ENCODE data around the gene EEF1AKMT4. TPM values are rescaled to one million over a fixed set of nuclear protein-coding genes. Genes with fewer than 3 reads are reported as not detected.

The EEF1AKMT4 gene
- total RNA-seq, 1 experiment from 2014 or later = 10.7 TPM

DNA sequence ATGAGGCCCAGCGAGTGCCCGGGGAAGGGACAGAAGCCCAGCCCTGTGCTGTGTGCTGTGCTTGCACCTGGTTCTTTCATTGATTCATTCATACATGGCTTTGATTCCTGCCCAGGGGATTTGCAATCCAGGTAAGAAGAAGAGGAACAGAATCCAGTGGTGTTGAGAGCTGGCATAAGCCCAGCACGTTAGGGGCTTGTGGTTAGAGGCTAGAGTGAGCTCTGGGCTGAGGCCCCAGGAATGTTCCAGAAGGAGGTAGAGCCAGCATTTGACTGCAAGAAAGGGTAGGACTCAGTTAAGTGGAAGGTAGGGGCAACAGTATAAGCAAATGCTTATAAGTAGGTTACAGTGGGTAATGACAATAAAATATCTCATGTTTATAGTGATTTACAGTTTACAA lies 17.8 kb upstream of the EEF1AKMT4 start:
- ChIA-PET CTCF (no interaction called here), POLR2A (no interaction called here)
- DNase-seq (ENCODE audit: low read depth, low spot score) (no peak), ATAC-seq (no peak)
- H3K36me3 ChIP-seq (ENCODE audit: control insufficient read depth, insufficient read depth, low read length) = peaks cover 2% of the 10 kb centered on the region; the same call in 1 of the 2 replicates
- no TSS peak for BruUV-seq (replicated peaks)
- H3K4me3 ChIP-seq (ENCODE audit: low read depth in 2 of 2, low read length in 2 of 2) = no peak overlapping the region
- H3K27ac ChIP-seq (ENCODE audit: low read length) = no peak overlapping the region
- in situ Hi-C loops (cut with HindIII; ENCODE audit: low pct_unique_long_range_greater_than_20kb, low sequenced_read_pairs) (no loop called here), intact Hi-C loops (cut with micrococcal nuclease; ENCODE audit: unreplicated experiment) (no loop called here)
- H3K9me3 ChIP-seq (ENCODE audit: control insufficient read depth, insufficient read depth, low read depth, low read length) = no peaks in the 10 kb centered on the region
- H3K27me3 ChIP-seq (ENCODE audit: control insufficient read depth, insufficient read depth, low read length) = peaks cover 14% of the 10 kb centered on the region; the same call in 1 of the 2 replicates
- no peaks in the 10 kb centered on the region; the same call in 1 of the 2 replicates for H3K4me1 ChIP-seq (ENCODE audit: control insufficient read depth, insufficient read depth, low read length)
- no peak for TF ChIP-seq POLR2AphosphoS5 (IDR thresholded peaks at IDR 0.05; ENCODE audit: low read depth, low read length)
- TF ChIP-seq, protein P1, sequence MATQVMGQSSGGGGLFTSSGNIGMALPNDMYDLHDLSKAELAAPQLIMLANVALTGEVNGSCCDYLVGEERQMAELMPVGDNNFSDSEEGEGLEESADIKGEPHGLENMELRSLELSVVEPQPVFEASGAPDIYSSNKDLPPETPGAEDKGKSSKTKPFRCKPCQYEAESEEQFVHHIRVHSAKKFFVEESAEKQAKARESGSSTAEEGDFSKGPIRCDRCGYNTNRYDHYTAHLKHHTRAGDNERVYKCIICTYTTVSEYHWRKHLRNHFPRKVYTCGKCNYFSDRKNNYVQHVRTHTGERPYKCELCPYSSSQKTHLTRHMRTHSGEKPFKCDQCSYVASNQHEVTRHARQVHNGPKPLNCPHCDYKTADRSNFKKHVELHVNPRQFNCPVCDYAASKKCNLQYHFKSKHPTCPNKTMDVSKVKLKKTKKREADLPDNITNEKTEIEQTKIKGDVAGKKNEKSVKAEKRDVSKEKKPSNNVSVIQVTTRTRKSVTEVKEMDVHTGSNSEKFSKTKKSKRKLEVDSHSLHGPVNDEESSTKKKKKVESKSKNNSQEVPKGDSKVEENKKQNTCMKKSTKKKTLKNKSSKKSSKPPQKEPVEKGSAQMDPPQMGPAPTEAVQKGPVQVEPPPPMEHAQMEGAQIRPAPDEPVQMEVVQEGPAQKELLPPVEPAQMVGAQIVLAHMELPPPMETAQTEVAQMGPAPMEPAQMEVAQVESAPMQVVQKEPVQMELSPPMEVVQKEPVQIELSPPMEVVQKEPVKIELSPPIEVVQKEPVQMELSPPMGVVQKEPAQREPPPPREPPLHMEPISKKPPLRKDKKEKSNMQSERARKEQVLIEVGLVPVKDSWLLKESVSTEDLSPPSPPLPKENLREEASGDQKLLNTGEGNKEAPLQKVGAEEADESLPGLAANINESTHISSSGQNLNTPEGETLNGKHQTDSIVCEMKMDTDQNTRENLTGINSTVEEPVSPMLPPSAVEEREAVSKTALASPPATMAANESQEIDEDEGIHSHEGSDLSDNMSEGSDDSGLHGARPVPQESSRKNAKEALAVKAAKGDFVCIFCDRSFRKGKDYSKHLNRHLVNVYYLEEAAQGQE (IDR thresholded peaks at IDR 0.05; ENCODE audit: insufficient read depth in 1 of 2, low read depth in 2 of 2, low read length in 1 of 2) = no peak
- no peak for TF ChIP-seq SIN3A (IDR thresholded peaks at IDR 0.05; ENCODE audit: borderline replicate concordance, insufficient read depth, low read depth, low read length)
- TF ChIP-seq, protein P2, sequence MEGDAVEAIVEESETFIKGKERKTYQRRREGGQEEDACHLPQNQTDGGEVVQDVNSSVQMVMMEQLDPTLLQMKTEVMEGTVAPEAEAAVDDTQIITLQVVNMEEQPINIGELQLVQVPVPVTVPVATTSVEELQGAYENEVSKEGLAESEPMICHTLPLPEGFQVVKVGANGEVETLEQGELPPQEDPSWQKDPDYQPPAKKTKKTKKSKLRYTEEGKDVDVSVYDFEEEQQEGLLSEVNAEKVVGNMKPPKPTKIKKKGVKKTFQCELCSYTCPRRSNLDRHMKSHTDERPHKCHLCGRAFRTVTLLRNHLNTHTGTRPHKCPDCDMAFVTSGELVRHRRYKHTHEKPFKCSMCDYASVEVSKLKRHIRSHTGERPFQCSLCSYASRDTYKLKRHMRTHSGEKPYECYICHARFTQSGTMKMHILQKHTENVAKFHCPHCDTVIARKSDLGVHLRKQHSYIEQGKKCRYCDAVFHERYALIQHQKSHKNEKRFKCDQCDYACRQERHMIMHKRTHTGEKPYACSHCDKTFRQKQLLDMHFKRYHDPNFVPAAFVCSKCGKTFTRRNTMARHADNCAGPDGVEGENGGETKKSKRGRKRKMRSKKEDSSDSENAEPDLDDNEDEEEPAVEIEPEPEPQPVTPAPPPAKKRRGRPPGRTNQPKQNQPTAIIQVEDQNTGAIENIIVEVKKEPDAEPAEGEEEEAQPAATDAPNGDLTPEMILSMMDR (IDR thresholded peaks at IDR 0.05) = no peak
- no peak for TF ChIP-seq TCF7L2 (IDR thresholded peaks at IDR 0.05; ENCODE audit: low read depth, low read length)

DNA sequence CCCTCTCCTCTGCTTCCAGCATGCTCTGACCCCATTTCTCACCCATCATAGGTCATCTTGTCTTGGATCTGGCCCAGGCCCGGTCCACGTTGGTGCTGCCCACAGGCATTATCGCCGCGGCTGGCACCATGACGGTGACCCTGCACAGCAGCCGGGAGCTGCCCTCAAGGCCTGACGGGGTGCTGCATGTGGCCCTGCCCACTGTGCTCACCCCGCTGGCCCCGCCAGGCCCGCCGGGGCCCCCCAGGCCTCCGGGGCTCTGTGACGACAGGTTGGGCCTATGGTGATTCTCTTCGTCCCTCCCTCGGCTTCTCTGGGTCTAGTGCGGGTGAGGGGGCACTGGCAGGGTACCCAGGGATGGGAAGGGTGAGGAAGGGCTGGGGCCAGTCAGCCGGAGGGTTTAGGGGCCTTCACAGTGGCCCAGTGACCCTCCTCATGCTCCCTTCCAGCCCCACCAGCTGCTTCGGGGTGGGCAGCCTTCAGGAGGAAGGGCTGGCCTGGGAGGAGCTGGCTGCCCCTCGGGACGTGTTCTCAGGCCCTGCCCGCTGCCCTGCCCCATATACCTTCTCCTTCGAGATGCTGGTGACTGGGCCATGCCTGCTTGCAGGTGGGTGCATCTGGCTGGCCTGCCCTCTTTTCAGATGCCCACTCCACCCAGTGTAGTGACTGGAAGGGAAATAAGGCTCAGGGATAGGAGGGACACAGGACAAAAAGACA lies 16.2 kb upstream of the EEF1AKMT4 start:
- ChIA-PET POLR2A (no interaction called here), CTCF (interaction anchor here (0.6 kb wide), 1 partner anchor 152 kb away, joined by 13 read pairs; no protein-coding TSS in a partner anchor)
- intact Hi-C loops (cut with micrococcal nuclease; ENCODE audit: unreplicated experiment) = no loop called here
- Histone ChIP-seq H3K36me3 (ENCODE audit: control insufficient read depth, insufficient read depth, low read length) (peaks cover 2% of the 10 kb centered on the region; the same call in 1 of the 2 replicates), H3K4me3 (ENCODE audit: low read depth in 2 of 2, low read length in 2 of 2) (no peak overlapping the region), H3K27ac (ENCODE audit: low read length) (no peak overlapping the region), H3K27me3 (ENCODE audit: control insufficient read depth, insufficient read depth, low read length) (peaks cover 12% of the 10 kb centered on the region; the same call in 1 of the 2 replicates), H3K4me1 (ENCODE audit: control insufficient read depth, insufficient read depth, low read length) (no peaks in the 10 kb centered on the region; the same call in 1 of the 2 replicates), H3K9me3 (ENCODE audit: control insufficient read depth, insufficient read depth, low read depth, low read length) (no peaks in the 10 kb centered on the region)
- ATAC-seq = no peak
- no TSS peak for BruUV-seq (replicated peaks)
- DNase-seq (ENCODE audit: low read depth, low spot score) = no peak
- in situ Hi-C loops (cut with HindIII; ENCODE audit: low pct_unique_long_range_greater_than_20kb, low sequenced_read_pairs) = no loop called here
- TF ChIP-seq, protein P2 (IDR thresholded peaks at IDR 0.05) = no peak
- TF ChIP-seq SIN3A (IDR thresholded peaks at IDR 0.05; ENCODE audit: borderline replicate concordance, insufficient read depth, low read depth, low read length) (no peak), TCF7L2 (IDR thresholded peaks at IDR 0.05; ENCODE audit: low read depth, low read length) (no peak), POLR2AphosphoS5 (IDR thresholded peaks at IDR 0.05; ENCODE audit: low read depth, low read length) (no peak)
- TF ChIP-seq, protein P1 (IDR thresholded peaks at IDR 0.05; ENCODE audit: insufficient read depth in 1 of 2, low read depth in 2 of 2, low read length in 1 of 2) = no peak
